ENCODE measurements around the gene HHIP. TPM values are rescaled to one million over a fixed set of nuclear protein-coding genes. Genes with fewer than 3 reads are reported as not detected.

The HHIP gene
- total and polyA plus RNA-seq, 2 experiments from 2014 or later, result 20.8 to 29.2 TPM

DNA sequence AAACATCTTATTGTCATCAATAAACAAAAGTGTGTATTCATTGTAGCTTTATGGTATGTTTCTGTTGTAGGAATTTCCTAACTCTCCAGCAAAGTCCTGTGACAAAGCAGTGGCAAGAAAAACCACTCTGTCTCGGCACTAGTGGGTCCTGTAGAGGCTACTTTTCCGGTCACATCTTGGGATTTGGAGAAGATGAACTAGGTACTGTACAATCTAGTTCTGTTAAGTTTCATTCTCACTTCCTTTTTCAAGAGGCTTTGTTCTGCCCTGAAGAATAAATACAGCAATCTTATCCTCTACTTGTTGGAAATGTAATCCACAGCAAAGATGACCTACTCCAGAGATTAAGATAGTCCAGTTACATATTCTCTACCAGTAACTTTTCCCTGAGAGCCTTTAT is 69.3 kb downstream of the HHIP start:
- no peak overlapping the region for H3K4me2 ChIP-seq
- no peak overlapping the region for H2AFZ ChIP-seq
- no peaks in the 10 kb centered on the region for H3K4me1 ChIP-seq (ENCODE audit: insufficient read depth)
- H3K79me2 ChIP-seq, result no peaks in the 10 kb centered on the region
- H3K27ac ChIP-seq, result no peak overlapping the region
- no peaks in the 10 kb centered on the region for H4K20me1 ChIP-seq (ENCODE audit: insufficient read depth, poor library complexity, severe bottlenecking)
- no peak for DNase-seq (ENCODE audit: low spot score)
- H3K9me2 ChIP-seq (replicated peaks; ENCODE audit: insufficient read depth), result no peaks in the 10 kb centered on the region
- no peaks in the 10 kb centered on the region for H3K36me3 ChIP-seq (replicated peaks; ENCODE audit: insufficient read depth, low read depth)
- no peaks in the 10 kb centered on the region for H3K27me3 ChIP-seq
- H3K9me3 ChIP-seq (ENCODE audit: low read depth), result no peaks in the 10 kb centered on the region
- no peak overlapping the region for H3K4me3 ChIP-seq
- WGBS (ENCODE audit: low lambda C conversion rate, missing lambda C conversion rate), result 90% methylated on average over 2 of the region's 2 CpGs
- TF ChIP-seq, protein P1, sequence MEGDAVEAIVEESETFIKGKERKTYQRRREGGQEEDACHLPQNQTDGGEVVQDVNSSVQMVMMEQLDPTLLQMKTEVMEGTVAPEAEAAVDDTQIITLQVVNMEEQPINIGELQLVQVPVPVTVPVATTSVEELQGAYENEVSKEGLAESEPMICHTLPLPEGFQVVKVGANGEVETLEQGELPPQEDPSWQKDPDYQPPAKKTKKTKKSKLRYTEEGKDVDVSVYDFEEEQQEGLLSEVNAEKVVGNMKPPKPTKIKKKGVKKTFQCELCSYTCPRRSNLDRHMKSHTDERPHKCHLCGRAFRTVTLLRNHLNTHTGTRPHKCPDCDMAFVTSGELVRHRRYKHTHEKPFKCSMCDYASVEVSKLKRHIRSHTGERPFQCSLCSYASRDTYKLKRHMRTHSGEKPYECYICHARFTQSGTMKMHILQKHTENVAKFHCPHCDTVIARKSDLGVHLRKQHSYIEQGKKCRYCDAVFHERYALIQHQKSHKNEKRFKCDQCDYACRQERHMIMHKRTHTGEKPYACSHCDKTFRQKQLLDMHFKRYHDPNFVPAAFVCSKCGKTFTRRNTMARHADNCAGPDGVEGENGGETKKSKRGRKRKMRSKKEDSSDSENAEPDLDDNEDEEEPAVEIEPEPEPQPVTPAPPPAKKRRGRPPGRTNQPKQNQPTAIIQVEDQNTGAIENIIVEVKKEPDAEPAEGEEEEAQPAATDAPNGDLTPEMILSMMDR (IDR thresholded peaks at IDR 0.05; ENCODE audit: poor library complexity), result no peak
- no peak for TF ChIP-seq EZH2phosphoT487 (IDR thresholded peaks at IDR 0.05; ENCODE audit: low read depth, severe bottlenecking, unreplicated experiment)
- no peak for TF ChIP-seq EZH2 (IDR thresholded peaks at IDR 0.05; ENCODE audit: borderline replicate concordance)

DNA sequence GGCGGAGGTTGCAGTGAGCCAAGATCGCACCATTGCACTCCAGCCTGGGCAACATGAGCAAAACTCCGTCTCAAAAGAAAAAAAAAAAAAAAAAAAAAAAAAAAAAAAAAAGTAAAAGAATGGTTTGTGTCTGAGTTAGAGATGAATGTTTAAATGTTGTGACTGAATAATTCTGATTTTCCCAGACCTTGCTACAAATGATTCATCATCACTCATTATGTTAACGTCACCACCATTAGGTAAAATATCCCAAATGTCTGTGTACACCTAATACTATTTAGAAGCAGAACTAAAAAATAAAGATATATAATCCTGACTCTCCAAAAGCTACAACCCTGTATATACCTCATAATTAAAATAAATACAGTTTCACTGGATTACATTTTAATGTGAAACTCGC is 70.8 kb downstream of the HHIP start:
- H3K36me3 ChIP-seq (replicated peaks; ENCODE audit: insufficient read depth, low read depth), result no peaks in the 10 kb centered on the region
- H3K4me3 ChIP-seq, result no peak overlapping the region

GRCh38 chr4:144718958-144719512 is 73.1 kb downstream of the HHIP start:
- Histone ChIP-seq H3K36me3 (replicated peaks; ENCODE audit: insufficient read depth, low read depth) (no peaks in the 10 kb centered on the region), H3K9me2 (replicated peaks; ENCODE audit: insufficient read depth) (no peaks in the 10 kb centered on the region), H4K20me1 (ENCODE audit: insufficient read depth, poor library complexity, severe bottlenecking) (no peaks in the 10 kb centered on the region), H3K4me3 (no peak overlapping the region), H3K79me2 (no peaks in the 10 kb centered on the region), H3K27me3 (no peaks in the 10 kb centered on the region), H3K4me2 (no peak overlapping the region), H3K27ac (no peak overlapping the region), H2AFZ (no peak overlapping the region), H3K9me3 (ENCODE audit: low read depth) (no peaks in the 10 kb centered on the region), H3K4me1 (ENCODE audit: insufficient read depth) (no peaks in the 10 kb centered on the region)
- WGBS (ENCODE audit: low lambda C conversion rate, missing lambda C conversion rate), result 60% methylated on average over 4 of the region's 4 CpGs
- no peak for DNase-seq (ENCODE audit: low spot score)
- TF ChIP-seq, protein P1 (IDR thresholded peaks at IDR 0.05; ENCODE audit: poor library complexity), result no peak
- TF ChIP-seq EZH2 (IDR thresholded peaks at IDR 0.05; ENCODE audit: borderline replicate concordance), result no peak
- TF ChIP-seq EZH2phosphoT487 (IDR thresholded peaks at IDR 0.05; ENCODE audit: low read depth, severe bottlenecking, unreplicated experiment), result no peak

More for the DNA sequence above, 70.8 kb downstream of the HHIP start:
- Histone ChIP-seq H2AFZ (no peak overlapping the region), H3K4me1 (ENCODE audit: insufficient read depth) (no peaks in the 10 kb centered on the region), H3K27ac (no peak overlapping the region), H3K9me3 (ENCODE audit: low read depth) (no peaks in the 10 kb centered on the region), H4K20me1 (ENCODE audit: insufficient read depth, poor library complexity, severe bottlenecking) (no peaks in the 10 kb centered on the region), H3K79me2 (no peaks in the 10 kb centered on the region), H3K27me3 (no peaks in the 10 kb centered on the region), H3K4me2 (no peak overlapping the region), H3K9me2 (replicated peaks; ENCODE audit: insufficient read depth) (no peaks in the 10 kb centered on the region)
- DNase-seq (ENCODE audit: low spot score), result no peak
- TF ChIP-seq EZH2phosphoT487 (IDR thresholded peaks at IDR 0.05; ENCODE audit: low read depth, severe bottlenecking, unreplicated experiment) (no peak), EZH2 (IDR thresholded peaks at IDR 0.05; ENCODE audit: borderline replicate concordance) (no peak)
- TF ChIP-seq, protein P1 (IDR thresholded peaks at IDR 0.05; ENCODE audit: poor library complexity), result no peak
- 98% methylated on average over 5 of the region's 5 CpGs for WGBS (ENCODE audit: low lambda C conversion rate, missing lambda C conversion rate)
